Measurements from ENCODE around the gene SEZ6. TPM values are rescaled to one million over a fixed set of nuclear protein-coding genes. Genes with fewer than 3 reads are reported as not detected.

SEZ6 gene
- total RNA-seq, 2 donors from 2014 or later = 0.20 TPM; not detected in 1

DNA sequence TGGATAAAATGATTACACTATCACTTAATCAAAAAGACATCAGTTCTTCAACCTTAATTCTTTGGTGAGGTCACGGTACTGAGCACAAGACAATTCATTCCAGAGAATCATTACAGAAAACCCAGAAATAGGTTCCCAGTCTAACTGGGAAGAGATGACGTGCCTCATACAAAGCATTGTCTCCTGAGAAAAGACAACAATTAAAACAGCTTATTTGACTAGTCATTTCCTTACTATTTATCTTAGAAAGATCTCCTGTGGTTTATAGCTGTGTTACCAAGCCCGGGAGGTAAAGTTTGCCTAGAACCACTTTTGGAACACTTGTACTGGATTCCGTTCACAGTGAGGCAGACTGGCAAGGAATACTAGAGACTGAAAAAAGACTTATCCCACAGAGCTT lies 59.6 kb downstream of the SEZ6 start:
- WGBS, 2 experiments (ENCODE audit: insufficient coverage in 1 of 2, insufficient read length in 1 of 2) = 91 to 92% methylated on average over 4 of the region's 4 CpGs
- peaks cover 55% of the 10 kb centered on the region for H3K36me3 Mint-ChIP-seq (ENCODE audit: low read depth)
- no peaks in the 10 kb centered on the region for H3K27me3 Mint-ChIP-seq (ENCODE audit: insufficient read depth)
- Histone ChIP-seq H3K36me3 (ENCODE audit: control insufficient read depth, insufficient read depth, low read length) (peaks cover 45% of the 10 kb centered on the region), H3K4me1 (ENCODE audit: control insufficient read depth, insufficient read depth, low read length) (peaks cover 6% of the 10 kb centered on the region), H3K4me3 (ENCODE audit: low read length) (peak overlapping the region; percentile 30), H3K27me3 (ENCODE audit: control insufficient read depth, insufficient read depth, low read length, poor library complexity, severe bottlenecking) (no peaks in the 10 kb centered on the region), H3K27ac (ENCODE audit: low read depth, low read length) (no peak overlapping the region), H3K9me3 (ENCODE audit: control insufficient read depth, low read length) (no peaks in the 10 kb centered on the region), H3K9ac (ENCODE audit: extremely low read depth, low read length, poor library complexity, severe bottlenecking) (no peak overlapping the region)
- H3K9me3 Mint-ChIP-seq = no peaks in the 10 kb centered on the region
- TF ChIP-seq, protein P1, sequence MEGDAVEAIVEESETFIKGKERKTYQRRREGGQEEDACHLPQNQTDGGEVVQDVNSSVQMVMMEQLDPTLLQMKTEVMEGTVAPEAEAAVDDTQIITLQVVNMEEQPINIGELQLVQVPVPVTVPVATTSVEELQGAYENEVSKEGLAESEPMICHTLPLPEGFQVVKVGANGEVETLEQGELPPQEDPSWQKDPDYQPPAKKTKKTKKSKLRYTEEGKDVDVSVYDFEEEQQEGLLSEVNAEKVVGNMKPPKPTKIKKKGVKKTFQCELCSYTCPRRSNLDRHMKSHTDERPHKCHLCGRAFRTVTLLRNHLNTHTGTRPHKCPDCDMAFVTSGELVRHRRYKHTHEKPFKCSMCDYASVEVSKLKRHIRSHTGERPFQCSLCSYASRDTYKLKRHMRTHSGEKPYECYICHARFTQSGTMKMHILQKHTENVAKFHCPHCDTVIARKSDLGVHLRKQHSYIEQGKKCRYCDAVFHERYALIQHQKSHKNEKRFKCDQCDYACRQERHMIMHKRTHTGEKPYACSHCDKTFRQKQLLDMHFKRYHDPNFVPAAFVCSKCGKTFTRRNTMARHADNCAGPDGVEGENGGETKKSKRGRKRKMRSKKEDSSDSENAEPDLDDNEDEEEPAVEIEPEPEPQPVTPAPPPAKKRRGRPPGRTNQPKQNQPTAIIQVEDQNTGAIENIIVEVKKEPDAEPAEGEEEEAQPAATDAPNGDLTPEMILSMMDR (conservative IDR thresholded peaks at IDR 0.05) = no peak
- H3K4me3 Mint-ChIP-seq = no peak overlapping the region
- no peak for DNase-seq
- H3K27ac Mint-ChIP-seq = no peak overlapping the region
- H3K4me1 Mint-ChIP-seq = peaks cover 26% of the 10 kb centered on the region

- no peak overlapping the region for H3K27ac ChIP-seq (ENCODE audit: low read depth, low read length)
- TF ChIP-seq, protein P1 (conservative IDR thresholded peaks at IDR 0.05) = no peak
- no peaks in the 10 kb centered on the region for H3K27me3 ChIP-seq (ENCODE audit: control insufficient read depth, insufficient read depth, low read length, poor library complexity, severe bottlenecking)
- H3K36me3 ChIP-seq (ENCODE audit: control insufficient read depth, insufficient read depth, low read length) = peaks cover 54% of the 10 kb centered on the region
- Mint-ChIP-seq H3K9me3 (no peaks in the 10 kb centered on the region), H3K4me1 (peaks cover 37% of the 10 kb centered on the region), H3K36me3 (ENCODE audit: low read depth) (peaks cover 55% of the 10 kb centered on the region), H3K4me3 (no peak overlapping the region), H3K27me3 (ENCODE audit: insufficient read depth) (no peaks in the 10 kb centered on the region), H3K27ac (peak overlapping the region; percentile 57)
- 91 to 98% methylated on average over 6 to 8 of the region's 8 CpGs for WGBS, 2 experiments (ENCODE audit: insufficient coverage in 1 of 2, insufficient read length in 1 of 2)
- no peaks in the 10 kb centered on the region for H3K9me3 ChIP-seq (ENCODE audit: control insufficient read depth, low read length)
- H3K4me3 ChIP-seq (ENCODE audit: low read length) = no peak overlapping the region
- peaks cover 8% of the 10 kb centered on the region for H3K4me1 ChIP-seq (ENCODE audit: control insufficient read depth, insufficient read depth, low read length)
- H3K9ac ChIP-seq (ENCODE audit: extremely low read depth, low read length, poor library complexity, severe bottlenecking) = no peak overlapping the region
- DNase-seq = no peak
Measured at GRCh38 chr17:28944862-28945741, 60.7 kb downstream of the SEZ6 start.

- peaks cover 55% of the 10 kb centered on the region for H3K36me3 Mint-ChIP-seq (ENCODE audit: low read depth)
- WGBS, 2 experiments (ENCODE audit: insufficient coverage in 1 of 2, insufficient read length in 1 of 2) = 94 to 100% methylated on average over 3 of the region's 4 CpGs
- H3K4me3 ChIP-seq (ENCODE audit: low read length) = no peak overlapping the region
- H3K4me3 Mint-ChIP-seq = no peak overlapping the region
- no peak overlapping the region for H3K9ac ChIP-seq (ENCODE audit: extremely low read depth, low read length, poor library complexity, severe bottlenecking)
- no peak overlapping the region for H3K27ac Mint-ChIP-seq
- H3K27me3 Mint-ChIP-seq (ENCODE audit: insufficient read depth) = no peaks in the 10 kb centered on the region
- no peaks in the 10 kb centered on the region for H3K27me3 ChIP-seq (ENCODE audit: control insufficient read depth, insufficient read depth, low read length, poor library complexity, severe bottlenecking)
- DNase-seq = no peak
- peaks cover 59% of the 10 kb centered on the region for H3K36me3 ChIP-seq (ENCODE audit: control insufficient read depth, insufficient read depth, low read length)
- TF ChIP-seq, protein P1 (conservative IDR thresholded peaks at IDR 0.05) = no peak
- H3K27ac ChIP-seq (ENCODE audit: low read depth, low read length) = no peak overlapping the region
- no peaks in the 10 kb centered on the region for H3K9me3 ChIP-seq (ENCODE audit: control insufficient read depth, low read length)
- no peaks in the 10 kb centered on the region for H3K9me3 Mint-ChIP-seq
- peaks cover 8% of the 10 kb centered on the region for H3K4me1 ChIP-seq (ENCODE audit: control insufficient read depth, insufficient read depth, low read length)
- H3K4me1 Mint-ChIP-seq = peaks cover 42% of the 10 kb centered on the region
Measured at GRCh38 chr17:28944343-28944742, 61.5 kb downstream of the SEZ6 start.

All from endodermal cell (in vitro differentiated cells).